Astrocyte of the spinal cord (primary cell): Measurements from ENCODE around the gene GIPC2.

Experiments used
- DNase-seq: peaks from one replicate; pipeline ENCODE4 v3.0.0; 2011; ENCODE audit warnings: low read depth, low spot score
- H3K4me3 ChIP-seq: 2 replicates; pipeline ENCODE4 v1.5.1; 2011; ENCODE audit warnings: low read depth, mild to moderate bottlenecking, low read length, moderate library complexity
- in situ Hi-C: cut with HindIII; loops from 2 replicates; pipeline ENCODE4 v1.10.0; 2017; ENCODE audit warnings: low sequenced_read_pairs
- TF ChIP-seq, protein P1 (sequence below): IDR thresholded peaks from 2 replicates; pipeline ENCODE4 v1.5.1; 2012; ENCODE audit warnings: low read depth, mild to moderate bottlenecking, low read length, inconsistent platforms

Gene GIPC2

DNA sequence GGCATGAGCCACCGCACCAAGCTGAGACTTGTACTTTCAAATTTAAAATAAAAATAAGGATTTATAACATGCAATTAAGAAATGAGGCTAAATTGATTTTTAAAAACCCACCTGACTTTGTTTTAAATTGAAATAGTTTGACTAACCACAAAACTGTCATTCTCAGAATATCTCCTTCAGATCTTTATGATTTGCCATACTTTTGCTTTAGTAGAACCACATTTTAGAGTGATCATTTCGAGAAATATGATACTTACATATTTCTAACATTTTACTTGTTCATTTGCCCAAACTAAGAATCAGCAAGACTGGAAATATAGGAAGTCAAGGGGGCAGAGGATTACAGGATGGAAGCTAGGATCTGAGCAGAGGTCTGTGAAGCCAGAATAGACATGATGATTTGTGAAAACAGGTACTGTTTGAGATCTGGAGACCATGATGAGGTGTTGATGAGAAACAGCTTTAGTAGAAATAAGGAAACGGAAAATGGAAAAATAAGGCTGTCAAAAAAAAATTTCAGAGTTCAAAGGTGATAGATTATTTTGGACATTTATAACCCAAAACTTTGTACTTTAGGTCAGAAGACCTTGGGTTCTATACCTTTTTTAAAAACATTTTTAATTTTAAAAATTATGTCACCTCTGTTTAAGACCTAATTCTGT, 44.8 kb downstream of the GIPC2 start:
- H3K4me3 ChIP-seq, result no peak overlapping the region
- in situ Hi-C loops, result no loop called here
- TF ChIP-seq, protein P1, sequence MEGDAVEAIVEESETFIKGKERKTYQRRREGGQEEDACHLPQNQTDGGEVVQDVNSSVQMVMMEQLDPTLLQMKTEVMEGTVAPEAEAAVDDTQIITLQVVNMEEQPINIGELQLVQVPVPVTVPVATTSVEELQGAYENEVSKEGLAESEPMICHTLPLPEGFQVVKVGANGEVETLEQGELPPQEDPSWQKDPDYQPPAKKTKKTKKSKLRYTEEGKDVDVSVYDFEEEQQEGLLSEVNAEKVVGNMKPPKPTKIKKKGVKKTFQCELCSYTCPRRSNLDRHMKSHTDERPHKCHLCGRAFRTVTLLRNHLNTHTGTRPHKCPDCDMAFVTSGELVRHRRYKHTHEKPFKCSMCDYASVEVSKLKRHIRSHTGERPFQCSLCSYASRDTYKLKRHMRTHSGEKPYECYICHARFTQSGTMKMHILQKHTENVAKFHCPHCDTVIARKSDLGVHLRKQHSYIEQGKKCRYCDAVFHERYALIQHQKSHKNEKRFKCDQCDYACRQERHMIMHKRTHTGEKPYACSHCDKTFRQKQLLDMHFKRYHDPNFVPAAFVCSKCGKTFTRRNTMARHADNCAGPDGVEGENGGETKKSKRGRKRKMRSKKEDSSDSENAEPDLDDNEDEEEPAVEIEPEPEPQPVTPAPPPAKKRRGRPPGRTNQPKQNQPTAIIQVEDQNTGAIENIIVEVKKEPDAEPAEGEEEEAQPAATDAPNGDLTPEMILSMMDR, result no peak
- no peak for DNase-seq

DNA sequence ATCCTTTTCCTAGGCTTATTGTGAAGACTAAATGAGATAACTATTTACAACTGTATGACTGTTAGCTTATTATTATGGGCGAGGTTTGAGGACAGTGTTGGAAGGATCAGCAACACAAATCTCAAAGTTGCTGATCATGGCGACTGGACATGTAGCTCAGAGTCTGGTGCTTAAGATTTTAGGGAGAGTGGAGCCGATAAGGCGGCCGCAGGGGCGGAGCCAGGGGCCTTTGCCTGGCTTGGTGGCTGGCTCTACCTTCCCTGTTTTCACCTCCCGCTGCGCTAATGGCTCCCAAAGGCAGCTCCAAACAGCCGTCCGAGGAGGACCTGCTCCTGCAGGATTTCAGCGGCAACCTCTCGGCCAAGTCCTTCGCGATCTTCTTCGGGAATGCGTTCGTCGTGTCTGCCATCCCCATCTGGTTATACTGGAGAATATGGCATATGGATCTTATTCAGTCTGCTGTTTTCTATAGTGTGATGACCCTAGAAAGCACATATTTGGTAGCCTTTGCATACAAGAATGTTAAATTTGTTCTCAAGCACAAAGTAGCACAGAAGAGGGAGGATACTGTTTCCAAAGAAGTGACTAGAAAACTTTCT, 45.5 kb downstream of the GIPC2 start:
- TF ChIP-seq, protein P1, result no peak
- no peak overlapping the region for H3K4me3 ChIP-seq
- in situ Hi-C loops, result no loop called here
- no peak for DNase-seq

DNA sequence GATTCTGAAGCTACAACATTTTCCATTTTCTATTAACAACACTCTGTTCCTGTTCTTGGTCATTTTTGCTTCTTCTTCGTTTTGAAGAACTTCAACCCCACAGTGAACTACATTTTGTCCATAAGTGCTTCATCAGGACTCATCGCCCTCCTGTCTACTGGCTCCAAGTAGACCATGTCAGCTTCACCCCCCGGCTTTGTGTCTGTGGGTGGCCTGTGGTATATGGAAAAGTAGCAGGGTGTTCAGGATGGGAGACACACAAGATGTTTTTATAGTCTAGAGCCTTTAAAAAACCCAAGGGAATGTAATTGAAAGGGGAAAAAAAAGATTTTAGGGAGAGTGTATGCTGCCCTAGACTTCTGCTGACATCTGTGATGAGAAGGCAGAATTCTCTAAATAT, 46.1 kb downstream of the GIPC2 start:
- DNase-seq, result no peak
- H3K4me3 ChIP-seq, result no peak overlapping the region
- in situ Hi-C loops, result no loop called here
- TF ChIP-seq, protein P1, result no peak

- TF ChIP-seq, protein P1, result no peak
- no peak for DNase-seq
- in situ Hi-C loops, result no loop called here
- H3K4me3 ChIP-seq, result no peak overlapping the region
These were observed 46.9 kb downstream of the GIPC2 start for GRCh38 chr1:78092643-78093042.

DNA sequence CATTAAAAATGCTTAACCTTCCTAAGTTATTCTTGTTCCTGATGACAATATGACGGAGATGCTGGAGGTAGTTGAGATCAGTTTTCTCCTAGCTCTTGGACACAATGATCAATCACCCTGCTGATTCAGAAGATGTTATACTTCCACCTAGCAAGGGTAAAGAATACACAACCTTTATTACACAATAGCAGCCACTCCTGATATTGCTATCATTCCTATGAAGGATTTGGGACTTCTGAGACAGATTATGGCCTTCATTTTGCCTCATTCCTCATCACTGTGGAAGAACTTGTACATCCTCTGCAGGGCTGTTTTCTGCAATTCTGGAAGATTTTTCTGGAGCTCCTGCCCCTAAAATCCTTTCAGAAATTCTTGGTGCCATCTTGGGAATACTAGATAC, 47.8 kb downstream of the GIPC2 start:
- H3K4me3 ChIP-seq, result no peak overlapping the region
- TF ChIP-seq, protein P1, result no peak
- in situ Hi-C loops, result no loop called here
- DNase-seq, result no peak

- H3K4me3 ChIP-seq, result no peak overlapping the region
- in situ Hi-C loops, result no loop called here
- TF ChIP-seq, protein P1, result no peak
- no peak for DNase-seq
These were observed 48.9 kb downstream of the GIPC2 start for GRCh38 chr1:78094639-78095038.
